WI38 (cell line): Measurements from ENCODE around the gene RIN1.
"Not testable (repeated sequence)": the region's sequence is repeated elsewhere in the genome, so short reads cannot be mapped to it uniquely, and the experiment has no call there.

ENCODE experiments used
- H3K4me3 ChIP-seq: 2 replicates; pipeline ENCODE4 v1.5.1; 2011; ENCODE audit warnings: low read depth, mild to moderate bottlenecking, control low read depth, low read length
- TF ChIP-seq, protein P1 (sequence below): IDR thresholded peaks from 2 replicates; pipeline ENCODE4 v1.5.1; 2012; ENCODE audit warnings: low read depth, mild to moderate bottlenecking, control low read depth, low read length

The RIN1 gene, protein sequence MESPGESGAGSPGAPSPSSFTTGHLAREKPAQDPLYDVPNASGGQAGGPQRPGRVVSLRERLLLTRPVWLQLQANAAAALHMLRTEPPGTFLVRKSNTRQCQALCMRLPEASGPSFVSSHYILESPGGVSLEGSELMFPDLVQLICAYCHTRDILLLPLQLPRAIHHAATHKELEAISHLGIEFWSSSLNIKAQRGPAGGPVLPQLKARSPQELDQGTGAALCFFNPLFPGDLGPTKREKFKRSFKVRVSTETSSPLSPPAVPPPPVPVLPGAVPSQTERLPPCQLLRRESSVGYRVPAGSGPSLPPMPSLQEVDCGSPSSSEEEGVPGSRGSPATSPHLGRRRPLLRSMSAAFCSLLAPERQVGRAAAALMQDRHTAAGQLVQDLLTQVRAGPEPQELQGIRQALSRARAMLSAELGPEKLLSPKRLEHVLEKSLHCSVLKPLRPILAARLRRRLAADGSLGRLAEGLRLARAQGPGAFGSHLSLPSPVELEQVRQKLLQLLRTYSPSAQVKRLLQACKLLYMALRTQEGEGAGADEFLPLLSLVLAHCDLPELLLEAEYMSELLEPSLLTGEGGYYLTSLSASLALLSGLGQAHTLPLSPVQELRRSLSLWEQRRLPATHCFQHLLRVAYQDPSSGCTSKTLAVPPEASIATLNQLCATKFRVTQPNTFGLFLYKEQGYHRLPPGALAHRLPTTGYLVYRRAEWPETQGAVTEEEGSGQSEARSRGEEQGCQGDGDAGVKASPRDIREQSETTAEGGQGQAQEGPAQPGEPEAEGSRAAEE

DNA sequence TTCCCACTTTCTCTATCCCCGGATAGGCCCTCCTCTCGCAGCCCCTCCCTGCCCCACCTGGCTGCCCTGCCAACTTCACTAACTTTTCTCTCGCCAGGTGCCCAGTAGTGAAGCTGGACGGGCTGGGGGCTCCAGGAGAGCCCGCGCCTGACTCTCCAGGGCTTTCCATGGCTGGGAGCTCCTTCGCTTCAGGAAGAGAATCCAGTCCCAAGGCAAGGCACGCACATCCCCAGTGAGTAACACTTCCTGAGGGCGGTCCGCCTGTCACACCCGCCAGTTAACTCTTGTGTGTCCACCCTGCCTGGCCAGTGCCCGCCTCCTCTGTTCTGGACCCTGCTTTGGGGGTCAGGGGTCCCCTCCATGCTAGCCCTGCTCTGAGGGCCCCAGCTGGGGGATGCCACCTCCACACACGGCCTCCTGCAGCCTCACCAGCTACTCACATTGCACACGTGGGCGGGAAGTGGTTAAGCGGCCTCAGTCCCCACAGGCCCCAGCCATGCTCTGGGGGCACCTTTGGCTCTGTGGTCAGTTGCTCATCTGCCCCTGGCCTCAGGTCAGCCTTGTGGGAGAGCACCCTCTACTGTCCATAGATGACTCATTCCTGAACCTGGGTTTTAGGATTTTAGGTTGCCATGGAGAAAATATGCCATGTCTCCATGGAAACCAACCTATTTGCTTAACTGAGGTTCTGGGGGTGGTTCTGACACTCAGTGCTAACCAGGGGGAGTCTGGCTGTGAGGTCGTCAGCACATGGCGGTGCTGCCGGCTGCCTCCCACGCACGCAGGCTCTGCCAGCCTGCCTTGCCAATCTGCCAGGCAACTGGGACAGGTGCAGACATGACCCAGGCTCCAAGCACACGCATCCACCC is at the start of gene RIN1:
RIN1 (minus strand) TSS at position 201 of the 869 bp plus-strand sequence; CDS start at position 169, 32 bp downstream.
- TF ChIP-seq, protein P1, sequence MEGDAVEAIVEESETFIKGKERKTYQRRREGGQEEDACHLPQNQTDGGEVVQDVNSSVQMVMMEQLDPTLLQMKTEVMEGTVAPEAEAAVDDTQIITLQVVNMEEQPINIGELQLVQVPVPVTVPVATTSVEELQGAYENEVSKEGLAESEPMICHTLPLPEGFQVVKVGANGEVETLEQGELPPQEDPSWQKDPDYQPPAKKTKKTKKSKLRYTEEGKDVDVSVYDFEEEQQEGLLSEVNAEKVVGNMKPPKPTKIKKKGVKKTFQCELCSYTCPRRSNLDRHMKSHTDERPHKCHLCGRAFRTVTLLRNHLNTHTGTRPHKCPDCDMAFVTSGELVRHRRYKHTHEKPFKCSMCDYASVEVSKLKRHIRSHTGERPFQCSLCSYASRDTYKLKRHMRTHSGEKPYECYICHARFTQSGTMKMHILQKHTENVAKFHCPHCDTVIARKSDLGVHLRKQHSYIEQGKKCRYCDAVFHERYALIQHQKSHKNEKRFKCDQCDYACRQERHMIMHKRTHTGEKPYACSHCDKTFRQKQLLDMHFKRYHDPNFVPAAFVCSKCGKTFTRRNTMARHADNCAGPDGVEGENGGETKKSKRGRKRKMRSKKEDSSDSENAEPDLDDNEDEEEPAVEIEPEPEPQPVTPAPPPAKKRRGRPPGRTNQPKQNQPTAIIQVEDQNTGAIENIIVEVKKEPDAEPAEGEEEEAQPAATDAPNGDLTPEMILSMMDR = 0 out of 2 replicates have a peak, but pooled peaks have one; percentile 6
- peak within 1 kb of the TSS; percentile 87 for H3K4me3 ChIP-seq

DNA sequence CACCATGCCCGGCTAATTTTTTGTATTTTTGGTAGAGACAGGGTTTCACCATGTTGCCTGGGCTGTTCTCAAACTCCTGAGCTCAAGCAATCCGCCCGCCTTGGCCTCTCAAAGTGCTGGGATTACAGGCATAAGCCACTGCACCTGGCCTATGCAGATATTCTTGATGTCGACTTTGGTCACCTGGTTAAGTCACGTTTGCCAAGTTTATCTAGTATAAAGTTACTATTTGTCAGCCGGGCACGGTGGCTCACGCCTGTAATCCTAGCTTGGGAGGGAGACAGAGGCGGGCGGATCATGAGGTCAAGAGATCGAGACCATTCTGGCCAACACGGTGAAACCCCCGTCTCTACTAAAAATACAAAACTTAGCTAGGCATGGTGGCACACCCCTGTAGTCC is 48.1 kb upstream of the RIN1 start:
- not testable (repeated sequence) for H3K4me3 ChIP-seq

DNA sequence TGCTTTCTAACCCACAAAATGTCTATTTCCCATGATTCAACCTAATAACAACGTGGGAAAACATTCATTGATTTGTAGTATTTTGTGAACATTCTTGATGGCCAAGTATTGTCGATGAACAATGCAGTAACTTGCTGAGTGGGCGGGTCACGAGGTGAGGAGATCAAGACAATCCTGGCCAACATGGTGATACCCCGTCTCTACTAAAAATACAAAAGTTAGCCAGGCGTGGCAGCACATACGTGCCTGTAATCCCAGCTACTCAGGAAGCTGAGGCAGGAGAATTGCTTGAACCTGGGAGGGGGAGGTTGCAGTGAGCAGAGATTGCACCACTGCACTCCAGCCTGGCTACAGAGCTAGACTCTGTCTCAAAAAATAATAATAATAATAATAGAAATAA is 44.0 kb upstream of the RIN1 start:
- not testable (repeated sequence) for H3K4me3 ChIP-seq

DNA sequence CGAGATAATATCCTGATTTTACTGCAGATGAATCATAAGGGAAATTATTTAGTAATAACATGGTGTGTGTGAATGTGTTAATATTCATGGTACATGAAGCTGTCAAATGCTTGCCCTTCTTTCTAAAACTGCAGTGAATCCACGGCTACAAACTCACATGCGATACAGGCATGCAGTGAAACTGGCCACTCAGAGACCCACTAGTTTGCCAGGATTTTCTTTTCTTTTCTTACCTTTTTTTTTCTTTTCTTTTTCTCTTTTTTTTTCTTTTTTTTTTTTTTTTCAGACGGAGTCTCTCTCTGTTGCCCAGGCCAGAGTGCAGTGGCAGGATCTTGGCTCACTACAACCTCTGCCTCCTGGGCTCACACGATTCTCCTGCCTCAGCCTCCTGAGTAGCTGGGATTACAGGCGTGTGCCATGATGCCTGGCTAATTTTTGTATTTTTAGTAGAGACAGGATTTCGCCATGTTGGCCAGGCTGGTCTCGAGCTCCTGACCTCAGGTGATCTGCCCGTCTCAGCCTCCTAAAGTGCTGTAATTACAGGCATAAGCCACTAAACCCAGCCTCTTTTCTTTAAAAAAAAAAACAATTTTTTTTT is 37.6 kb upstream of the RIN1 start:
- not testable (repeated sequence) for H3K4me3 ChIP-seq

DNA sequence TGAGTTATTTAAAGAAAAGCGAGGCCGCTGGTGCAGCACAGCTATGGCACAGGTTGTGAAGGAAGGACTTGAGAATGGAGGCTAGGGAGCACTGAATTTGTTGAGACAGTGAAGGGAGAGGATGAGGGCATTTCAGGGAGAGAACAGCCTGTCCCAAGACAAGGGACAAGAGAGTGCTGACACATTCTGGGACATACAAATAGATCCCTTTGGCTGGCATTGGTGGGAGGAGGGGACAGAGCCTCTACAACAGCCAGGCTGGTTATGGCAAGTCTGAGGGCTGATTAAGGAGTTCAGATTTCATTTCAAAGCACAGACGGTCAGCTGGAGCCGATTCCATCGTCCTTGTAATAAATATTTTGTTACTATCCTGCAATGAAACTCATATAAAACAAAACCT is 37.0 kb upstream of the RIN1 start:
- TF ChIP-seq, protein P1 = no peak
- no peak overlapping the region for H3K4me3 ChIP-seq

DNA sequence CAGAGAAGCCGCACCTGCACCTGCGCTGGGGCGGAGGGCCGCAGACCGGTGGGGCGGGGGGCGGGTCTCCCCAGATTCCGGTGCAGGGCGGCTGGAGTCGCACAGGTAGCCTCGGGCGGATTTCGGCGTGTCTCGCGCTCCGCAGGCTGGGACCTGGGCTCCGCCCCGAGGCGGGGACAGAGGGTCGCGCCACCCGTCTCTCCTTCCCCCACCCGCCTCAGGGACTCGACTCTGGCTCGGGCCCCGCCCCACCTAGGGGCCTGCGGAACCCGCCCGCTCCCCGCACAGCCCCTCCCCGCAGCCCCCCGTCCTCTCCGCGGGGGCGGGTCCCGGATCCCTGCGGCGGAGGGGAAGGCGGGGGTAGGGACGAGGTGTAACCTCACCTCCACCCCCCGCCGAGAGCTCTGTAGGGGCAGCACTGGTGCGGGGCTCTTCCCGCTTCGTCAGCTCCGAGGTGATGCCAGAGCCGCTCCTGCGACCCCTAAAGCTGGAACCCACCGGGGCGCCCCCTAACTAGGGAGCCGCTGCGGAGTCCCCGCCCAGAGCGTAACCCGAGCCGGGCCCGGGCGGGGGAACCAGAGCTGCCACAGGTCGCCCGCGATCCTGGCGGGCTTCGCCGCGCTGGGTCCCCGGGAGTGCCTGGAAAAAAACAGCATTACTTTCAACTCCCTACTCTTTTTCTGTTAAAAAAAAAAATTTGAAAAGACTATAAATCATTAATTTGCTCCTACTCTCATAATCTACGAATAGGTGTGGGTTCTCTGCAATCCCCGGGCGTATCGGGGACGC is 35.6 kb upstream of the RIN1 start, which contains the start of gene SLC29A2:
SLC29A2 (minus strand) TSS at position 134 of the 789 bp plus-strand sequence. CDS start 169 bp downstream, outside the sequence.
- TF ChIP-seq, protein P1 = no peak
- peak within 1 kb of the TSS; percentile 57 for H3K4me3 ChIP-seq

DNA sequence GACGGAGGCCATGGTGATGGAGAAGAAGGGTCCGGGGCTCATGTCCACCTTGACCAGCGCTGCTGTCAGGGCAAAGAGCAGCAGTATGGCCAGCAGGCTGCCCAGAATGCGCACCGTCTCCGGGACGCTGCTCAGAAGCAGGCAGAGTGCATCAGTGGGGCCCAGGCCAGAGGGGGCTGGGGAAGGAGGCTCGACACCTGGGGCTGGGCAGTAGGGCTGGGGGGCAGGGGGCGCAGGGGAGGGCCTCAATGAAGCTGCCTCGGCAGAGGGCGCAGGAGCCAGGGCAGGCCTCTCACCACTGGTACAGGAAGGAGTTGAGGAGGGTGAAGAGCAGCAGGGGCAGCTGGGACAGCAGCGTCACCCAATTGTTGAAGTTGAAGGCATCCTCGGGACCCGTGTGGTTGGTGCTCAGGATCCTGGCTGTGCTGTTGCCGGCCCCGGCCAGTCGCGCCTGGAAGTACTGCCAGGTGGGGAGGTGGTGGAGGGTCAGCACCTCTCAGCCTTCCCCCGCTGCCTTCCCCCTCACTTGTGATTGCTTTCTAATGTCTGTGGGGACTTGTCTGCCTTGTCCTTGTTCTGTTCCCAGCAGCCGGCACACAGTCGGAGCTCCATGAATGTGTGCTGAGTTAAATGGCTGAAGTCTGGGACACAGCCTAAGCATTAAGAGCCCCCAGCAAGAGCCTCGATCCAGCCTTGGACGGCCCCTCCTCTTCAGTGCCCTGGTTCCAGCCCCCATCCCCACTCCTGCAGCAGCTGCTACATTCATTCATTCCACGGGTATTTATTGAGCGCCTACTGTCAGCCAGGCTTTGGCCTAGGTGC is 33.0 kb upstream of the RIN1 start:
- TF ChIP-seq, protein P1 = no peak
- H3K4me3 ChIP-seq = no peak overlapping the region
